Spleen (tissue), 7 donors: ENCODE results near the gene CDKN1A.

Source experiments
- CTCF ChIP-seq, 11 experiments: fragments of 200-600 bp in 7 of 11; fragments of 450-650 bp in 4 of 11; sonication (generic) in 4 of 11; IDR thresholded peaks in 8 of 11; conservative IDR thresholded peaks in 3 of 11; 1 replicate in 7 of 11; 2 replicates in 4 of 11; pipeline versions ENCODE4 v1.4.0 to v1.8.0; 2016 to 2021; ENCODE audit warnings: antibody characterized with exemption in 11 of 11, inconsistent platforms in 4 of 11, mild to moderate bottlenecking in 1 of 11
- POLR2A ChIP-seq, 3 donors: fragments of 450-650 bp; IDR thresholded peaks; one replicate each; pipeline ENCODE4 v1.5.1; 2017; ENCODE audit warnings: antibody characterized with exemption in 3 of 3, mild to moderate bottlenecking in 1 of 3
- donor health status: DM: no; HTN: no; CAD: no; lungs with moderate emphysema.
- donor health status: DM: no; HTN: no; CAD: no.
- donor health status: DM: no; HTN: no; CAD: no.

- TF ChIP-seq CTCF (IDR thresholded peaks at IDR 0.05 in 8 of 11, conservative IDR thresholded peaks at IDR 0.05 in 3 of 11) = no peak
- TF ChIP-seq POLR2A (IDR thresholded peaks at IDR 0.05) = no peak
Observed at GRCh38 chr6:36662380-36662779, 16.1 kb upstream of the CDKN1A start.
